Measurements from ENCODE around the gene CMTM4.
"Not testable (repeated sequence)": the region's sequence is repeated elsewhere in the genome, so short reads cannot be mapped to it uniquely, and the experiment has no call there.

CMTM4 gene

GRCh38 chr16:66611911-66612310, 84.6 kb downstream of the CMTM4 start:
- DNase-seq, result not testable (repeated sequence)

GRCh38 chr16:66610111-66610820, 86.3 kb downstream of the CMTM4 start:
- no peak for DNase-seq

- DNase-seq, result no peak
These were observed 87.4 kb downstream of the CMTM4 start for GRCh38 chr16:66609139-66609510.

GRCh38 chr16:66608241-66609138, 88.1 kb downstream of the CMTM4 start:
- peak; percentile 75 for DNase-seq

GRCh38 chr16:66605979-66606751, 90.4 kb downstream of the CMTM4 start:
- no peak for DNase-seq

GRCh38 chr16:66605177-66605978, 91.2 kb downstream of the CMTM4 start:
- no peak for DNase-seq

- no peak for DNase-seq
These were observed 92.0 kb downstream of the CMTM4 start, which contains the start of gene CMTM3 for GRCh38 chr16:66604376-66605176. Gene CMTM3 (plus strand): TSS chr16:66604704. CDS start chr16:66604806, 102 bp downstream.

- no peak for DNase-seq
These were observed 92.8 kb downstream of the CMTM4 start for GRCh38 chr16:66603537-66604375.

- no peak for DNase-seq
These were observed 95.1 kb downstream of the CMTM4 start for GRCh38 chr16:66601471-66601870.

GRCh38 chr16:66600477-66600876, 96.1 kb downstream of the CMTM4 start:
- no peak for DNase-seq

- DNase-seq, result no peak
These were observed 96.8 kb downstream of the CMTM4 start for GRCh38 chr16:66599726-66600125.

GRCh38 chr16:66598111-66598510, 98.4 kb downstream of the CMTM4 start:
- DNase-seq, result no peak

- no peak for DNase-seq
These were observed 99.3 kb downstream of the CMTM4 start for GRCh38 chr16:66596986-66597848.

- DNase-seq, result not testable (repeated sequence)
These were observed 100.0 kb downstream of the CMTM4 start for GRCh38 chr16:66596559-66596958.

GRCh38 chr16:66594739-66595138, 101.8 kb downstream of the CMTM4 start:
- no peak for DNase-seq

- no peak for DNase-seq
These were observed 103.7 kb downstream of the CMTM4 start for GRCh38 chr16:66592814-66593213.

- no peak for DNase-seq
These were observed 104.3 kb downstream of the CMTM4 start for GRCh38 chr16:66592241-66592640.

GRCh38 chr16:66591018-66591417, 105.5 kb downstream of the CMTM4 start:
- no peak for DNase-seq

GRCh38 chr16:66590322-66590721, 106.2 kb downstream of the CMTM4 start:
- DNase-seq, result no peak
